PC-3 (cell line): Measurements from ENCODE around the gene TMEM208.

Experiments
- CTCF ChIP-seq: fragments of 300-600 bp; sonication (generic); conservative IDR thresholded peaks from 2 replicates; pipeline ENCODE4 v1.5.1; 2017; ENCODE audit warnings: antibody characterized with exemption, low read depth, mild to moderate bottlenecking, low read length
- EZH2 ChIP-seq: fragments of 300-600 bp; sonication (generic); IDR thresholded peaks from one replicate; pipeline ENCODE4 v1.6.1; 2017; ENCODE audit warnings: antibody characterized with exemption, mild to moderate bottlenecking, low read length; ENCODE audit not compliant: unreplicated experiment
- EZH2phosphoT487 ChIP-seq: fragments of 300-600 bp; sonication (generic); IDR thresholded peaks from 2 replicates; pipeline ENCODE4 v1.6.1; 2018; ENCODE audit warnings: mild to moderate bottlenecking, antibody characterized with exemption, low read length, borderline replicate concordance

GRCh38 chr16:67271446-67271845 lies 44.5 kb downstream of the TMEM208 start:
- TF ChIP-seq EZH2 (no peak), CTCF (no peak), EZH2phosphoT487 (no peak)
